ENCODE data around the gene CHST8.

CHST8 gene

DNA sequence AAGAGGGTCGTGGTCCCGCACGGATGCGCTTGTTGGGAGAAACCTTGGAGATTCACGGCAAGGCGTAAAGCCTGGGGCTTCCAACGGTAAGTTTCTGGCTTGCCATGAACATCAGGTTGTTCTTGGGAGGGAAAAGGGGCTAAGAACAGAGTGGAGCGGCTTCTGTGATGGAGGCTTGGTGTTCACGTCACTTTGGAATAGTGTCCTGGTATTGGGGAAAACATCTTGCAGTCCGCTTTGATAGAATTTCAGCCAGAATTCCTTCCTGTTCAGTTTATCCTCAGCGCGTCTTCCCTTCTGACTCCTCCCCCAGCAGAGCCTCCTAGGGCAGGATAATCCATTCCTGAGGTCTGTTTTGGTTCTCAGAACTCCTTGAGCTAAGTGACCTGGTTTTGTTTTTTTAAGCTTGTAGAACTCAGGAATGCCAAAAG, 176.9 kb downstream of the CHST8 start:
- no peak overlapping the region for H3K4me3 ChIP-seq (ENCODE audit: low read depth, low read length)
- TF ChIP-seq, protein P1, sequence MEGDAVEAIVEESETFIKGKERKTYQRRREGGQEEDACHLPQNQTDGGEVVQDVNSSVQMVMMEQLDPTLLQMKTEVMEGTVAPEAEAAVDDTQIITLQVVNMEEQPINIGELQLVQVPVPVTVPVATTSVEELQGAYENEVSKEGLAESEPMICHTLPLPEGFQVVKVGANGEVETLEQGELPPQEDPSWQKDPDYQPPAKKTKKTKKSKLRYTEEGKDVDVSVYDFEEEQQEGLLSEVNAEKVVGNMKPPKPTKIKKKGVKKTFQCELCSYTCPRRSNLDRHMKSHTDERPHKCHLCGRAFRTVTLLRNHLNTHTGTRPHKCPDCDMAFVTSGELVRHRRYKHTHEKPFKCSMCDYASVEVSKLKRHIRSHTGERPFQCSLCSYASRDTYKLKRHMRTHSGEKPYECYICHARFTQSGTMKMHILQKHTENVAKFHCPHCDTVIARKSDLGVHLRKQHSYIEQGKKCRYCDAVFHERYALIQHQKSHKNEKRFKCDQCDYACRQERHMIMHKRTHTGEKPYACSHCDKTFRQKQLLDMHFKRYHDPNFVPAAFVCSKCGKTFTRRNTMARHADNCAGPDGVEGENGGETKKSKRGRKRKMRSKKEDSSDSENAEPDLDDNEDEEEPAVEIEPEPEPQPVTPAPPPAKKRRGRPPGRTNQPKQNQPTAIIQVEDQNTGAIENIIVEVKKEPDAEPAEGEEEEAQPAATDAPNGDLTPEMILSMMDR (IDR thresholded peaks at IDR 0.05; ENCODE audit: low read depth, low read length) = no peak

DNA sequence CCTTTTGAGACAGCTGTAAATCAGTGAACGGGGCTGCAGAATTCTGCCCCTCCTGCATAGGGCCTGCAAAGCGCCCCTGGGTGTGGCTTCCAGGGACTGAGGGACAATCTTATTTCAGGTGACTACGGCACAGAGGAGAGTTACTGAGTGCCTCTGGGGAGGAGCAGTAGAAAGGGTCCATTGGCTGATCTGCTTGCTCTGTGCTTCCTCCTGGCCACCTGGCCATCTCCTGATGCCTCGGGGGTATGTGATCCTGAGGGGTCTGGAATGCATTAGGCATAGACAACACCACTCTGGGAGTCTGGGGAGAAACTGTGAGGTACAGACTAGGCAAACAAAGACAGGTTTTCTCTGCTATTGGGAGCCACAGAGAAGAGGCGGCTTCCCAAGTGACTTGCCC, 177.7 kb downstream of the CHST8 start:
- TF ChIP-seq, protein P1 (IDR thresholded peaks at IDR 0.05; ENCODE audit: low read depth, low read length) = no peak
- H3K4me3 ChIP-seq (ENCODE audit: low read depth, low read length) = no peak overlapping the region

- TF ChIP-seq, protein P1 (IDR thresholded peaks at IDR 0.05; ENCODE audit: low read depth, low read length) = no peak
- H3K4me3 ChIP-seq (ENCODE audit: low read depth, low read length) = no peak overlapping the region
Observed at GRCh38 chr19:33800012-33800680, 178.4 kb downstream of the CHST8 start.

GRCh38 chr19:33801411-33801810, 179.7 kb downstream of the CHST8 start:
- TF ChIP-seq, protein P1 (IDR thresholded peaks at IDR 0.05; ENCODE audit: low read depth, low read length) = no peak
- no peak overlapping the region for H3K4me3 ChIP-seq (ENCODE audit: low read depth, low read length)

- H3K4me3 ChIP-seq (ENCODE audit: low read depth, low read length) = no peak overlapping the region
- TF ChIP-seq, protein P1 (IDR thresholded peaks at IDR 0.05; ENCODE audit: low read depth, low read length) = no peak
Observed at GRCh38 chr19:33802001-33802400, 180.2 kb downstream of the CHST8 start.

GRCh38 chr19:33802801-33803200, 181.0 kb downstream of the CHST8 start:
- TF ChIP-seq, protein P1 (IDR thresholded peaks at IDR 0.05; ENCODE audit: low read depth, low read length) = no peak

GRCh38 chr19:33803383-33803782, 181.6 kb downstream of the CHST8 start:
- TF ChIP-seq, protein P1 (IDR thresholded peaks at IDR 0.05; ENCODE audit: low read depth, low read length) = no peak
- no peak overlapping the region for H3K4me3 ChIP-seq (ENCODE audit: low read depth, low read length)

More at GRCh38 chr19:33802801-33803200, 181.0 kb downstream of the CHST8 start:
- H3K4me3 ChIP-seq (ENCODE audit: low read depth, low read length) = no peak overlapping the region
